H1 (cell line): ENCODE measurements around the gene DENND1A. TPM values are rescaled to one million over a fixed set of nuclear protein-coding genes. Genes with fewer than 3 reads are reported as not detected.

Source experiments
- CTCF ChIA-PET: fragments of 300-600 bp; sonication (Branson Sonifier 250); formaldehyde crosslinking; loops from one replicate; lab custom pipeline; 2021; ENCODE audit not compliant: partially characterized antibody; lab: Charles Lee
- POLR2A ChIA-PET: fragments of 300-600 bp; sonication (Branson Sonifier 250); formaldehyde crosslinking; loops from one replicate; lab custom pipeline; 2021; ENCODE audit warnings: inconsistent platforms; ENCODE audit not compliant: partially characterized antibody; lab: Charles Lee
- DNase-seq, 2 experiments: peaks; one replicate each; pipeline versions ENCODE4 v3.0.0 to v3.0.0-alpha.2; 2010 to 2022; ENCODE audit warnings: low spot score in 2 of 2, low read depth in 1 of 2, mixed read lengths in 1 of 2
- FAIRE-seq: peaks from 2 replicates; lab custom pipeline; 2011; peaks lifted over from hg19 to GRCh38; lab: Jason Lieb, UNC
- H2AFZ ChIP-seq: 2 replicates; pipeline ENCODE4 v1.8.1; 2012; ENCODE audit warnings: low read length, inconsistent platforms
- H2AK5ac ChIP-seq: 2 replicates; pipeline ENCODE4 v1.6.1; 2013; ENCODE audit warnings: low read depth, low read length
- H2BK120ac ChIP-seq: replicated peaks from 2 replicates; pipeline ENCODE3; 2013; ENCODE audit warnings: low read depth, low read length, inconsistent platforms
- H2BK12ac ChIP-seq: 2 replicates; pipeline ENCODE4 v1.6.1; 2013; ENCODE audit warnings: low read depth, low read length
- H2BK15ac ChIP-seq: 2 replicates; pipeline ENCODE4 v1.6.1; 2013; ENCODE audit warnings: low read length
- H2BK20ac ChIP-seq: 2 replicates; pipeline ENCODE4 v1.6.1; 2013; ENCODE audit warnings: low read length
- H2BK5ac ChIP-seq: 2 replicates; pipeline ENCODE4 v1.6.1; 2013; ENCODE audit warnings: low read depth, low read length
- H3K14ac ChIP-seq: 2 replicates; pipeline ENCODE4 v1.6.1; 2013; ENCODE audit warnings: inconsistent platforms; ENCODE audit not compliant: insufficient read length
- H3K18ac ChIP-seq: 2 replicates; pipeline ENCODE4 v1.6.1; 2013; ENCODE audit warnings: low read length; ENCODE audit errors: extremely low read depth
- H3K23ac ChIP-seq: 2 replicates; pipeline ENCODE4 v1.6.1; 2013; ENCODE audit warnings: inconsistent platforms; ENCODE audit not compliant: insufficient read length
- H3K23me2 ChIP-seq: 2 replicates; pipeline ENCODE4 v1.6.1; 2013; ENCODE audit warnings: low read depth, low read length
- H3K27ac ChIP-seq: 2 replicates; pipeline ENCODE4 v1.6.1; 2011; ENCODE audit warnings: low read depth, low read length, inconsistent platforms
- H3K27me3 ChIP-seq, 4 experiments: replicated peaks in 1 of 4; 1 replicate in 1 of 4; 2 replicates in 3 of 4; pipeline versions ENCODE4 v1.6.1 to v1.8.1; 2011 to 2013; ENCODE audit warnings: low read length in 3 of 4, mild to moderate bottlenecking in 3 of 4, inconsistent platforms in 2 of 4, mixed read lengths in 2 of 4, moderate library complexity in 1 of 4; ENCODE audit not compliant: control insufficient read depth in 3 of 4, insufficient read depth in 3 of 4; ENCODE audit errors: extremely low read depth in 1 of 4
- H3K36me3 ChIP-seq, 4 experiments: 2 replicates each; pipeline versions ENCODE4 v1.6.1 to v1.8.1; 2011 to 2013; ENCODE audit warnings: mild to moderate bottlenecking in 4 of 4, low read length in 3 of 4, moderate library complexity in 2 of 4, control low read depth in 1 of 4, inconsistent platforms in 1 of 4; ENCODE audit not compliant: insufficient read depth in 4 of 4, control insufficient read depth in 2 of 4
- H3K4ac ChIP-seq: replicated peaks from 2 replicates; pipeline ENCODE3; 2013; ENCODE audit warnings: low read length, low read depth, mixed read lengths, inconsistent platforms; ENCODE audit not compliant: insufficient read length
- H3K4me1 ChIP-seq, 4 experiments: replicated peaks in 1 of 4; 1 replicate in 1 of 4; 2 replicates in 3 of 4; pipeline versions ENCODE4 v1.6.1 to v1.8.1; 2011 to 2013; ENCODE audit warnings: low read length in 3 of 4, inconsistent platforms in 2 of 4, mixed read lengths in 1 of 4; ENCODE audit not compliant: insufficient read depth in 4 of 4, control insufficient read depth in 3 of 4
- H3K4me2 ChIP-seq, 2 experiments: 2 replicates each; pipeline versions ENCODE4 v1.6.1 to v1.8.1; 2011 to 2013; ENCODE audit warnings: low read depth in 2 of 2, low read length in 2 of 2, control low read depth in 1 of 2, inconsistent platforms in 1 of 2, mild to moderate bottlenecking in 1 of 2; ENCODE audit not compliant: insufficient read depth in 1 of 2
- H3K4me3 ChIP-seq, 4 experiments: fragments of 200-600, 300-600 bp in 1 of 4; sonication (generic), shearing (Covaris generic), sonication (Bioruptor Twin) in 1 of 4; 2 replicates each; pipeline versions ENCODE4 v1.5.1 to v1.8.1; 2011 to 2016; ENCODE audit warnings: low read length in 4 of 4, low read depth in 3 of 4, control low read depth in 2 of 4, inconsistent platforms in 2 of 4, mild to moderate bottlenecking in 2 of 4, mixed read lengths in 1 of 4, moderate library complexity in 1 of 4; ENCODE audit not compliant: insufficient read depth in 2 of 4; ENCODE audit errors: extremely low read depth in 1 of 4
- H3K56ac ChIP-seq: replicated peaks from 2 replicates; pipeline ENCODE3; 2013; ENCODE audit warnings: low read depth, mild to moderate bottlenecking, mixed read lengths, low read length, inconsistent platforms; ENCODE audit not compliant: insufficient read length
- H3K79me1 ChIP-seq: 2 replicates; pipeline ENCODE4 v1.6.1; 2013; ENCODE audit warnings: low read depth, low read length, control low read depth
- H3K79me2 ChIP-seq, 2 experiments: 2 replicates each; pipeline versions ENCODE4 v1.6.1 to v1.8.1; 2012 to 2013; ENCODE audit warnings: low read length in 2 of 2, mild to moderate bottlenecking in 2 of 2, inconsistent platforms in 1 of 2; ENCODE audit not compliant: insufficient read depth in 2 of 2, control insufficient read depth in 1 of 2
- H3K9ac ChIP-seq, 4 experiments: replicated peaks in 1 of 4; 1 replicate in 1 of 4; 2 replicates in 3 of 4; pipeline versions ENCODE4 v1.6.1 to v1.8.1; 2011 to 2013; ENCODE audit warnings: low read depth in 3 of 4, low read length in 3 of 4, control low read depth in 2 of 4, mild to moderate bottlenecking in 2 of 4, moderate library complexity in 2 of 4, inconsistent platforms in 1 of 4; ENCODE audit errors: extremely low read depth in 1 of 4
- H3K9me3 ChIP-seq, 2 experiments: 2 replicates each; pipeline versions ENCODE4 v1.6.1 to v1.8.1; 2012 to 2013; ENCODE audit warnings: mild to moderate bottlenecking in 2 of 2, moderate library complexity in 2 of 2, control low read depth in 1 of 2, inconsistent platforms in 1 of 2, low read depth in 1 of 2, low read length in 1 of 2, mixed read lengths in 1 of 2; ENCODE audit not compliant: insufficient read depth in 2 of 2
- H4K20me1 ChIP-seq, 2 experiments: replicated peaks in 1 of 2; 2 replicates each; pipeline versions ENCODE3 to v1.8.1; 2011 to 2013; ENCODE audit warnings: inconsistent platforms in 2 of 2, low read length in 2 of 2, mild to moderate bottlenecking in 1 of 2; ENCODE audit not compliant: insufficient read depth in 2 of 2, control insufficient read depth in 1 of 2
- H4K5ac ChIP-seq: 2 replicates; pipeline ENCODE4 v1.6.1; 2013; ENCODE audit warnings: low read length, low read depth, mixed read lengths, inconsistent platforms; ENCODE audit not compliant: insufficient read length
- H4K8ac ChIP-seq: 2 replicates; pipeline ENCODE4 v1.8.0; 2013; ENCODE audit warnings: mild to moderate bottlenecking, moderate library complexity, low read length, inconsistent platforms; ENCODE audit not compliant: insufficient read depth; ENCODE audit errors: extremely low read depth
- H4K91ac ChIP-seq: replicated peaks from 2 replicates; pipeline ENCODE3; 2013; ENCODE audit warnings: low read length, mixed read lengths, inconsistent platforms; ENCODE audit not compliant: insufficient read length
- CHD1 ChIP-seq: IDR thresholded peaks from 2 replicates; pipeline ENCODE4 v1.6.1; 2012; ENCODE audit warnings: low read depth, low read length, improper control_type of control experiment
- CTCF ChIP-seq, 3 experiments: IDR thresholded peaks; 1 replicate in 2 of 3; 2 replicates in 1 of 3; pipeline versions ENCODE4 v1.5.1 to v1.6.1; 2011; ENCODE audit warnings: low read length in 3 of 3, mild to moderate bottlenecking in 3 of 3, inconsistent platforms in 2 of 3, low read depth in 1 of 3, moderate library complexity in 1 of 3; ENCODE audit not compliant: insufficient read depth in 1 of 3; ENCODE audit errors: control extremely low read depth in 1 of 3
- EGR1 ChIP-seq: IDR thresholded peaks from 2 replicates; pipeline ENCODE4 v1.6.1; 2011; ENCODE audit warnings: low read depth, low read length, borderline replicate concordance
- FOSL1 ChIP-seq: IDR thresholded peaks from 2 replicates; pipeline ENCODE4 v1.6.1; 2011; ENCODE audit warnings: mild to moderate bottlenecking, low read depth, low read length, moderate library complexity; ENCODE audit not compliant: insufficient read depth
- KDM1A ChIP-seq: fragments of 200-600, 300-600 bp; sonication (generic); IDR thresholded peaks from 2 replicates; pipeline ENCODE4 v1.7.1; 2016; ENCODE audit warnings: mild to moderate bottlenecking, low read length, borderline replicate concordance
- MAX ChIP-seq: IDR thresholded peaks from 2 replicates; pipeline ENCODE4 v1.6.1; 2012; ENCODE audit warnings: inconsistent platforms
- SIX5 ChIP-seq: IDR thresholded peaks from 2 replicates; pipeline ENCODE4 v1.6.1; 2011; ENCODE audit warnings: mild to moderate bottlenecking, low read depth, low read length
- SUZ12 ChIP-seq: fragments of 200-600 bp; sonication (generic); IDR thresholded peaks from 2 replicates; pipeline ENCODE4 v1.6.1; 2012; ENCODE audit warnings: mild to moderate bottlenecking, inconsistent platforms, low read length, moderate library complexity, mixed read lengths
- TCF12 ChIP-seq: IDR thresholded peaks from 2 replicates; pipeline ENCODE4 v1.6.1; 2011; ENCODE audit warnings: low read depth, mild to moderate bottlenecking, low read length
- WGBS, 2 experiments: shearing (Covaris generic) in 1 of 2; methylation state at CpG; one replicate each; pipeline versions ENCODE4 v1.1.6 to v1.1.7; 2013 to 2015; ENCODE audit warnings: low lambda C conversion rate in 2 of 2, mixed read lengths in 2 of 2, inconsistent platforms in 1 of 2, low coverage in 1 of 2, missing lambda C conversion rate in 1 of 2; ENCODE audit not compliant: insufficient replicate concordance in 2 of 2, insufficient coverage in 1 of 2, insufficient read length in 1 of 2; ENCODE audit errors: extremely low coverage in 1 of 2, missing lambda C conversion rate in 1 of 2; 5-methylcytosine and 5-hydroxymethylcytosine counted together
- polyA plus RNA-seq, 7 experiments: library from polyadenylated mRNA; depleted of rRNA in 3 of 7; stranded (reverse) in 5 of 7; unstranded in 2 of 7; fragments of >200 nt in 5 of 7; fragments of 200-250 nt in 2 of 7; gene quantifications; 1 replicate in 5 of 7; 2 replicates in 1 of 7; 4 replicates in 1 of 7; pipeline versions ENCODE4 v1.2.1 to v1.2.3, GENCODE V29; 2011 to 2013; ENCODE audit warnings: missing spikeins in 2 of 7, mixed read lengths in 2 of 7
- total RNA-seq: library from RNA; stranded (reverse); fragmentation: NEBNext Ultra II Directional; extraction: Animal tissue kit (Norgen Biotek cat#: 25700); gene quantifications from 2 replicates; pipeline ENCODE4 v1.2.1, GENCODE V29; 2021

DENND1A gene
- total and polyA plus RNA-seq, 2 of the 8 experiments (the other 6 are each of a cell fraction or from before 2014, with no cell fraction given) = 24.1 to 26.4 TPM

- no peak overlapping the region for H3K27ac ChIP-seq
- H3K23me2 ChIP-seq = no peaks in the 10 kb centered on the region
- H3K79me1 ChIP-seq = no peaks in the 10 kb centered on the region
- H3K4me3 ChIP-seq = no peak overlapping the region
- no peaks in the 10 kb centered on the region; a peak in 1 of 8 replicates for H3K36me3 ChIP-seq
- WGBS, 2 experiments = 87% methylated on average over 17 of the region's 20 CpGs; no CpG with 5 or more reads in 1 of the 2 experiments
- H3K79me2 ChIP-seq = no peaks in the 10 kb centered on the region
- peak overlapping the region in 1 of 2 experiments; percentile 17; a peak in 1 of 4 replicates for H3K4me2 ChIP-seq
- FAIRE-seq (no peak), DNase-seq (no peak)
- no peaks in the 10 kb centered on the region for H3K9me3 ChIP-seq
- H3K18ac ChIP-seq = no peak overlapping the region
- H2BK15ac ChIP-seq = 0 out of 2 replicates have a peak overlapping the region, but pooled peaks have one; percentile 20
- H2AK5ac ChIP-seq = peak overlapping the region; percentile 20; the same call in 1 of the 2 replicates
- H3K27me3 ChIP-seq = no peaks in the 10 kb centered on the region
- no peaks in the 10 kb centered on the region for H4K20me1 ChIP-seq
- H2BK12ac ChIP-seq = peak overlapping the region; percentile 64; the same call in 1 of the 2 replicates
- peak overlapping the region; percentile 71 for H4K91ac ChIP-seq
- H2AFZ ChIP-seq = no peak overlapping the region
- H4K8ac ChIP-seq = no peak overlapping the region
- no peak overlapping the region for H3K14ac ChIP-seq
- CTCF ChIA-PET = interaction anchor here (0.8 to 4.9 kb wide), 6 partner anchors 7 to 137 kb away, joined by 3 to 40 read pairs (median 3); no protein-coding TSS in a partner anchor
- H3K56ac ChIP-seq = no peak overlapping the region
- peaks cover 0 to 14% (median 9%) of the 10 kb centered on the region in 4 experiments; a peak in 6 of 7 replicates for H3K4me1 ChIP-seq
- no peak overlapping the region for H2BK120ac ChIP-seq
- no peak overlapping the region for H4K5ac ChIP-seq
- no peak overlapping the region for H3K4ac ChIP-seq
- POLR2A ChIA-PET = interaction anchor here (2.0 kb wide), 1 partner anchor 24 kb away, joined by 5 read pairs; no protein-coding TSS in a partner anchor
- no peak overlapping the region for H3K9ac ChIP-seq
- H3K23ac ChIP-seq = no peak overlapping the region
- no peak overlapping the region for H2BK20ac ChIP-seq
- no peak overlapping the region for H2BK5ac ChIP-seq
- TF ChIP-seq SIX5 = no peak
- no peak for TF ChIP-seq CTCF (IDR thresholded peaks at IDR 0.05; ENCODE audit: control extremely low read depth in 1 of 3, insufficient read depth in 1 of 3, low read depth in 1 of 3, low read length in 3 of 3)
- no peak for TF ChIP-seq TCF12
- TF ChIP-seq CHD1 = no peak
- no peak for TF ChIP-seq SUZ12
- TF ChIP-seq MAX = no peak
- no peak for TF ChIP-seq EGR1
- TF ChIP-seq FOSL1 = no peak
- no peak for TF ChIP-seq KDM1A
Measured at GRCh38 chr9:123407217-123407851, 522.6 kb downstream of the DENND1A start.
